Heart left ventricle (tissue), 13 donors: Measurements from ENCODE around the gene GNB1L.

Experiments
- POLR2A ChIP-seq, 2 donors: fragments of 450-650 bp; IDR thresholded peaks; one replicate each; pipeline ENCODE4 v1.6.1; 2017; ENCODE audit warnings: antibody characterized with exemption in 2 of 2, mild to moderate bottlenecking in 2 of 2, moderate library complexity in 2 of 2
- TF ChIP-seq, protein P1 (sequence below), 12 donors: fragments of 200-600 bp; sonication (generic) in 4 of 12; IDR thresholded peaks; one replicate each; pipeline versions ENCODE4 v1.5.0 to v1.8.0; 2018 to 2022; ENCODE audit warnings: antibody characterized with exemption in 12 of 12, mild to moderate bottlenecking in 5 of 12
- donor health status: ischemic (EF 13 %, LVEDD 7.1; RV severe dilation, severe dysfunction).
- donor health status: DM: no; HTN: yes; CAD: no.
- donor health status: DM: no; HTN: no; CAD: no.
- donor health status: ischemic (EF 25% LVEDD 6.9; RV normal size, moderate dysfunction).
- donor health status: ischemic (EF 25% LVEDD 5.7; RV mildly dilated, moderate dysfunction).
- donor health status: ischemic (EF 35%, LVEDD 5.7; RV mildly dilated, moderate dysfunction).
- donor health status: nonischemic (EF 11% LVEDD 7.7; RV severe dilation, severe dysfunction).
- donor health status: DM: yes; HTN: yes; CAD: no.
- donor health status: PGD.
- donor health status: ischemic (EF 29% LVEDD 5.4; RV normal size, mild dysfunction).
- donor health status: nonischemic (EF 23%, LVEDD 6.1; RV moderate dilation, normal function).

DNA sequence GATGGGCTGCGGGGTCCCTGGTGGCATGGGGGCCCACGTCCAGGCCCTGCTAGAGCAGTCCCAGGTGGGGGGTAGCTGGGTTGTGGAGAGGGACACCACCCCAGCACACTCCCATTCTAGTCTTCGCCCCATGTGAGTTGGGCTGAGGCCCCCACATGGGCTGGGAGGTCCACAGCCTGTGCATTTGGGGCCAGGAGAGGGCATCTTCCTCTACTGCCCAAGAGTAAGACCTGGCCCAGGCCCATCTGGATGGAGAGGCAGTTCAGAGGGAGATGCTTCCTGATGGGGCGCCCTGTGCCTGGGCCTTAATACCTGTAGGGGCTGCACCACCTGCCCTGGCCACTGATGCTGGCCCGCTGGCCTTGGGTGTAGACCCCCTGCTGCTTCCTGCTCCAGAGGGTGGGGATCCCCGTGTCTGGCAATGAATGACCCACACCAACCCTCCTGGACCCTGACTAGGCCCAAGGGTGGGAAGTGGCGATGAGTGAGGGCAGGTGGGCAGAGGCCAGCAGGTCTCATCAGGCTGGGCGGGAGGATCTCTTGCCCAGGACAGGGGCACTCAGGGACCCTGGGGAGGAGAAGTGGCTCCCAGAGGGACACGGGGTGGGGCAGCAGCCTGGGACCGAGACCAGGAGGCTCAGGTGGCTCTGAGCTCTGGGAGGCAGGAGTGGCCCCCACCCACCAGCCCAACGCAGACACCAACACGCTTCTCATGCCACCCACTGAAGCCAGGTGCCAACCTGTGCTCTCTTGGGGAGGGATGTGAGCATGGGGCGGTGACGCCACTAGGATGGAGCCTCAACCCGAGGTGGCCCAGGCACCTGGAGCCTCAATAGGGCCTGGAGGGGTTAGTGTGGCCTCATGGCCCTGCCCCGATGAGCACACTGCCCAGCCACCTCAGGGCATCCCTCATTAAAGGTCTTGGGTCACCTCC is 17.4 kb upstream of the GNB1L start:
- TF ChIP-seq POLR2A (IDR thresholded peaks at IDR 0.05): no peak
- TF ChIP-seq, protein P1, sequence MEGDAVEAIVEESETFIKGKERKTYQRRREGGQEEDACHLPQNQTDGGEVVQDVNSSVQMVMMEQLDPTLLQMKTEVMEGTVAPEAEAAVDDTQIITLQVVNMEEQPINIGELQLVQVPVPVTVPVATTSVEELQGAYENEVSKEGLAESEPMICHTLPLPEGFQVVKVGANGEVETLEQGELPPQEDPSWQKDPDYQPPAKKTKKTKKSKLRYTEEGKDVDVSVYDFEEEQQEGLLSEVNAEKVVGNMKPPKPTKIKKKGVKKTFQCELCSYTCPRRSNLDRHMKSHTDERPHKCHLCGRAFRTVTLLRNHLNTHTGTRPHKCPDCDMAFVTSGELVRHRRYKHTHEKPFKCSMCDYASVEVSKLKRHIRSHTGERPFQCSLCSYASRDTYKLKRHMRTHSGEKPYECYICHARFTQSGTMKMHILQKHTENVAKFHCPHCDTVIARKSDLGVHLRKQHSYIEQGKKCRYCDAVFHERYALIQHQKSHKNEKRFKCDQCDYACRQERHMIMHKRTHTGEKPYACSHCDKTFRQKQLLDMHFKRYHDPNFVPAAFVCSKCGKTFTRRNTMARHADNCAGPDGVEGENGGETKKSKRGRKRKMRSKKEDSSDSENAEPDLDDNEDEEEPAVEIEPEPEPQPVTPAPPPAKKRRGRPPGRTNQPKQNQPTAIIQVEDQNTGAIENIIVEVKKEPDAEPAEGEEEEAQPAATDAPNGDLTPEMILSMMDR (IDR thresholded peaks at IDR 0.05): no peak
